ENCODE results near the gene SEMG1.

The SEMG1 gene

DNA sequence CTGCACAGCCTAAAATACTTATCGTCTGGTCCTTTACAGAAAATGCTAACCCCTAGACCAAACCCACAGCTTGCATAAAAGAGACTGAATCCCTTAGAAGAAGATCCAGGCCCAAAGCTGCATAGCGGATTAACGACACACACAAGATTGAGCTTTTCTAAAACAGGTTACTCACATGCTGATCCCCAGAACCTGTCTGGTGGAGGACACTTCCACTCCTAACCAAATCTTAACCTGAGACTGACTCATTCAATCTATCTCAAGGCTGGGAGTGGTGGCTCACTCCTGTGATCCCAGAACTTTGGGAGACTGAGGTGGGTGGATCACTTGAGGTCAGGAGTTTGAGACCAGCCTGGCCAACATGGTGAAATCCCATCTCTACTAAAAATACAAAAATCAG, 50.3 kb downstream of the SEMG1 start:
- TF ChIP-seq, protein P1, sequence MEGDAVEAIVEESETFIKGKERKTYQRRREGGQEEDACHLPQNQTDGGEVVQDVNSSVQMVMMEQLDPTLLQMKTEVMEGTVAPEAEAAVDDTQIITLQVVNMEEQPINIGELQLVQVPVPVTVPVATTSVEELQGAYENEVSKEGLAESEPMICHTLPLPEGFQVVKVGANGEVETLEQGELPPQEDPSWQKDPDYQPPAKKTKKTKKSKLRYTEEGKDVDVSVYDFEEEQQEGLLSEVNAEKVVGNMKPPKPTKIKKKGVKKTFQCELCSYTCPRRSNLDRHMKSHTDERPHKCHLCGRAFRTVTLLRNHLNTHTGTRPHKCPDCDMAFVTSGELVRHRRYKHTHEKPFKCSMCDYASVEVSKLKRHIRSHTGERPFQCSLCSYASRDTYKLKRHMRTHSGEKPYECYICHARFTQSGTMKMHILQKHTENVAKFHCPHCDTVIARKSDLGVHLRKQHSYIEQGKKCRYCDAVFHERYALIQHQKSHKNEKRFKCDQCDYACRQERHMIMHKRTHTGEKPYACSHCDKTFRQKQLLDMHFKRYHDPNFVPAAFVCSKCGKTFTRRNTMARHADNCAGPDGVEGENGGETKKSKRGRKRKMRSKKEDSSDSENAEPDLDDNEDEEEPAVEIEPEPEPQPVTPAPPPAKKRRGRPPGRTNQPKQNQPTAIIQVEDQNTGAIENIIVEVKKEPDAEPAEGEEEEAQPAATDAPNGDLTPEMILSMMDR (IDR thresholded peaks at IDR 0.05; ENCODE audit: extremely low read depth, missing control alignments), result no peak
- DNase-seq (ENCODE audit: low spot score), result no peak

DNA sequence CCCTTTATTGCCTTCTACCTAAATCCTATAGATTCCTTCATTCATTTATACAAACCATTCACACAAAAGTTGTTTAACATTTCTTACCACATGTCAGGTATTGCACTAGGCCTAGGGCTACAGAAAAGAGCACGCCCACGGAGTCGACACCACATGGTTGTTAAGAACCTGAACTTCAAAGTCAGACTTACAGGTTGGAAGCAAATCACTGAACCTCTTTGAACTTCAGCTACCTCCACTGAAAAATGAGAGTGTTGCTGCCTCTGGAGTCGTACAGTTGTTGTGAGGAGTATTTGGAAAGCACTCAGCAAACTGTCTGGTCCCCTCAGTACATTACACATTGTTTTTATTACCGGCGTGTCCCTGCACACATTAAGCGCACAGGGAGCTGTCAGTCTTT, 50.9 kb downstream of the SEMG1 start:
- no peak for DNase-seq (ENCODE audit: low spot score)
- TF ChIP-seq, protein P1 (IDR thresholded peaks at IDR 0.05; ENCODE audit: extremely low read depth, missing control alignments), result no peak

DNA sequence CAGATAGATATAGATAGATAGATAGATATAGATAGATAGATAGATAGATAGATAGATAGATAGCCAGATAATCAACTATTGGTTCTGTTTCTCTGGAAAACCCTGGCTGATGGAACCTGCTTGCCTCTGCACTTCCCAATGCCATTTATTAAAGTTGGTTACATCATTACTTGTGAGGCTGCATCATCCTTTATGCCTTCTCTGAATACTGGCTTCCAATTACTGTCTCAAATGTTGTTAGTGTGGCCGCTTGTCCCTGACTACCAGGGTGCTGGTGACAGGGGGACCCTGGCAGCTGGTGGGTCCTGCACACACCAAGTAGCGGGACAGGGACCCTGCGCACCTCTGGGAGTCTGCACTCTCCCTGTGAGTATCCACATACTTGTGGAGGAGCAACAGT, 51.4 kb downstream of the SEMG1 start:
- DNase-seq (ENCODE audit: low spot score), result no peak
- TF ChIP-seq, protein P1 (IDR thresholded peaks at IDR 0.05; ENCODE audit: extremely low read depth, missing control alignments), result no peak

DNA sequence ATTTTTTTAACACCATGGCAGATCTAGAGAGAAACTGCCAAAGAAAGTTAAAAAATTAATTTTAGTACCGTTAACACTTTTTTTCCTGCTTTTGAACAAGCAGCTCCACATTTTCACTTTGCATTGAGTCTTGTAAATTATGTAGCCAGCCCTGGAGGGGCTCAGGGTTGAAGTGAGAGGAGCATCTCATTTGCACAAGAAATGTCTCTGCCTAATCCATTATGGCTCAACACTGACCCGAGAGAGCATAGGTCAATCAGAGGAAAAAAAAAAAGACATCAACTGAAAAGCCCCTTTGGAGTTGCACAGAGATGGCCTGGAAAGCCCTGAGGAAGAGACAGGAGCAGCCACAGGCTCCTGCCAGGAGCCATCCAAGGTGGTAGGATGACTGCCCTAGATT, 51.8 kb downstream of the SEMG1 start:
- TF ChIP-seq, protein P1 (IDR thresholded peaks at IDR 0.05; ENCODE audit: extremely low read depth, missing control alignments), result no peak
- DNase-seq (ENCODE audit: low spot score), result no peak
